D721Med (cell line): Measurements from ENCODE around the gene FGF3.

ENCODE experiments used
- DNase-seq: peaks from one replicate; pipeline ENCODE4 v3.0.0; 2011; ENCODE audit warnings: low spot score; ENCODE audit not compliant: insufficient read length
- FAIRE-seq: peaks from 2 replicates; lab custom pipeline; 2011; peaks lifted over from hg19 to GRCh38; lab: Jason Lieb, UNC
- CTCF ChIP-seq: IDR thresholded peaks from 2 replicates; pipeline ENCODE4 v1.5.1; 2012; ENCODE audit warnings: mild to moderate bottlenecking, control low read depth; ENCODE audit not compliant: insufficient read depth; ENCODE audit errors: missing control alignments

Gene FGF3

GRCh38 chr11:69811431-69811830, 7.8 kb downstream of the FGF3 start:
- FAIRE-seq (no peak), DNase-seq (no peak)
- TF ChIP-seq CTCF, result no peak

- DNase-seq (no peak), FAIRE-seq (no peak)
- TF ChIP-seq CTCF, result no peak
Observed at GRCh38 chr11:69810289-69811118, 8.7 kb downstream of the FGF3 start.

GRCh38 chr11:69808667-69809086, 10.5 kb downstream of the FGF3 start:
- no peak for DNase-seq
- FAIRE-seq, result no peak
- no peak for TF ChIP-seq CTCF

GRCh38 chr11:69807106-69807815, 12.0 kb downstream of the FGF3 start:
- DNase-seq (no peak), FAIRE-seq (no peak)
- TF ChIP-seq CTCF, result no peak

GRCh38 chr11:69804769-69805508, 14.3 kb downstream of the FGF3 start:
- FAIRE-seq (no peak), DNase-seq (no peak)
- no peak for TF ChIP-seq CTCF

- no peak for DNase-seq
- no peak for FAIRE-seq
- TF ChIP-seq CTCF, result no peak
Observed at GRCh38 chr11:69803604-69804218, 15.5 kb downstream of the FGF3 start.
